K562 (cell line): Measurements from ENCODE around the gene EFCC1. TPM values are rescaled to one million over a fixed set of nuclear protein-coding genes. Genes with fewer than 3 reads are reported as not detected.
A peak's percentile ranks its signal among the peaks of the same experiment; 100 is the strongest.

Source experiments
- ATAC-seq: fragments of 200-7000 bp; cut with Tn5 transposase; 3 replicates; pipeline ENCODE4 v1.9.1; 2020; ENCODE audit warnings: moderate library complexity
- BruUV-seq: library from RNA; stranded (reverse); fragments of 400-500 nt; replicated peaks from 2 replicates; lab custom pipeline; 2021; lab: Mats Ljungman, UMichigan
- CTCF ChIA-PET: fragments of 300-600 bp; formaldehyde crosslinking; extraction: SDS; loops from one replicate; lab custom pipeline; 2021; ENCODE audit warnings: low intra/inter-chr PET ratio; lab: Yijun Ruan, JAX
- POLR2A ChIA-PET: fragments of 300-600, 350-650 bp; sonication (Branson Sonifier 250); formaldehyde crosslinking; extraction: SDS; loops from one replicate; lab custom pipeline; 2021; ENCODE audit warnings: antibody characterized with exemption, inconsistent platforms; lab: Yijun Ruan, JAX
- DNase-seq, 4 experiments: peaks; one replicate each; pipeline versions ENCODE4 v3.0.0 to v3.0.0-alpha.2; 2011 to 2018; ENCODE audit warnings: low spot score in 3 of 4, mixed read lengths in 3 of 4; ENCODE audit errors: extremely low read depth in 1 of 4
- FAIRE-seq: peaks from 2 replicates; lab custom pipeline; 2011; peaks lifted over from hg19 to GRCh38; lab: Jason Lieb, UNC
- H2AFZ ChIP-seq: 2 replicates; pipeline ENCODE4 v1.6.0; 2011; ENCODE audit warnings: low read depth, low read length, control low read depth, inconsistent platforms
- H3K27ac ChIP-seq: fragments of 200-600 bp; 3 replicates; pipeline ENCODE4 v1.8.0; 2011; ENCODE audit warnings: low read depth, mild to moderate bottlenecking, control low read depth, inconsistent platforms, low read length, moderate library complexity, mixed read lengths; ENCODE audit errors: extremely low read depth
- H3K27me3 ChIP-seq, 2 experiments: fragments of 300-600 bp in 1 of 2; 2 replicates in 1 of 2; 3 replicates in 1 of 2; pipeline versions ENCODE4 v1.6.0 to v1.8.0; 2011; ENCODE audit warnings: inconsistent platforms in 2 of 2, low read length in 2 of 2, mild to moderate bottlenecking in 1 of 2, mixed read lengths in 1 of 2, moderate library complexity in 1 of 2; ENCODE audit not compliant: control insufficient read depth in 2 of 2, insufficient read depth in 2 of 2
- H3K36me3 ChIP-seq: fragments of 300-600 bp; 3 replicates; pipeline ENCODE4 v1.8.0; 2011; ENCODE audit warnings: mild to moderate bottlenecking, low read length, inconsistent platforms; ENCODE audit not compliant: control insufficient read depth, insufficient read depth
- H3K4me1 ChIP-seq, 2 experiments: fragments of 200-600 bp in 1 of 2; replicated peaks in 1 of 2; 2 replicates in 1 of 2; 3 replicates in 1 of 2; pipeline versions ENCODE4 v1.5.1 to v1.8.0; 2011; ENCODE audit warnings: inconsistent platforms in 2 of 2, low read length in 2 of 2, mild to moderate bottlenecking in 1 of 2, mixed read lengths in 1 of 2, moderate library complexity in 1 of 2; ENCODE audit not compliant: control insufficient read depth in 2 of 2, insufficient read depth in 2 of 2
- H3K4me2 ChIP-seq: 2 replicates; pipeline ENCODE4 v1.6.1; 2011; ENCODE audit warnings: low read length, control low read depth, inconsistent platforms, mixed read lengths; ENCODE audit not compliant: insufficient read depth
- H3K4me3 ChIP-seq: fragments of 200-600 bp; sonication (generic), shearing (Covaris generic); 2 replicates; pipeline ENCODE4 v1.5.1; 2016; ENCODE audit warnings: control low read depth, inconsistent platforms
- H3K79me2 ChIP-seq: fragments of 200-600 bp; 3 replicates; pipeline ENCODE4 v1.8.0; 2011; ENCODE audit warnings: low read length, inconsistent platforms; ENCODE audit not compliant: control insufficient read depth, insufficient read depth
- H3K9ac ChIP-seq, 2 experiments: 2 replicates each; pipeline versions ENCODE4 v1.6.0 to v1.6.1; 2011; ENCODE audit warnings: low read depth in 2 of 2, low read length in 2 of 2, control low read depth in 1 of 2, inconsistent platforms in 1 of 2, mild to moderate bottlenecking in 1 of 2, mixed read lengths in 1 of 2; ENCODE audit not compliant: insufficient read depth in 1 of 2
- H3K9me1 ChIP-seq: one replicate; pipeline ENCODE4 v1.6.0; 2011; ENCODE audit warnings: inconsistent platforms, mild to moderate bottlenecking, low read length, moderate library complexity; ENCODE audit not compliant: control insufficient read depth, insufficient read depth
- H3K9me3 ChIP-seq: replicated peaks from 2 replicates; pipeline ENCODE4 v1.5.1; 2011; ENCODE audit warnings: low read depth, low read length, inconsistent platforms; ENCODE audit not compliant: control insufficient read depth, insufficient read depth
- H4K20me1 ChIP-seq: replicated peaks from 2 replicates; pipeline ENCODE4 v1.6.1; 2011; ENCODE audit warnings: low read length, inconsistent platforms, mixed read lengths; ENCODE audit not compliant: control insufficient read depth, insufficient read depth
- BHLHE40 ChIP-seq: IDR thresholded peaks from 2 replicates; pipeline ENCODE4 v1.6.1; 2011; ENCODE audit warnings: low read length, improper control_type of control experiment
- CBX1 ChIP-seq: sonication (generic); IDR thresholded peaks from 2 replicates; pipeline ENCODE4 v1.6.1; 2016; ENCODE audit warnings: antibody characterized with exemption, low read depth, mild to moderate bottlenecking
- CTCF ChIP-seq, 3 experiments: IDR thresholded peaks in 2 of 3; conservative IDR thresholded peaks in 1 of 3; 2 replicates each; pipeline ENCODE4 v1.5.1; 2011 to 2012; ENCODE audit warnings: low read length in 3 of 3, mild to moderate bottlenecking in 3 of 3, control low read depth in 2 of 3, improper control_type of control experiment in 1 of 3, inconsistent platforms in 1 of 3, low read depth in 1 of 3, mixed read lengths in 1 of 3, moderate library complexity in 1 of 3; ENCODE audit not compliant: insufficient read depth in 2 of 3
- FOS ChIP-seq: IDR thresholded peaks from 3 replicates; pipeline ENCODE4 v1.6.1; 2011; ENCODE audit not compliant: insufficient read length; ENCODE audit errors: extremely low read depth
- RAD21 ChIP-seq, 2 experiments: fragments of 250-450 bp in 1 of 2; fragments of 450-650 bp in 1 of 2; sonication (Bioruptor Pico) in 1 of 2; formaldehyde crosslinking in 1 of 2; IDR thresholded peaks in 1 of 2; conservative IDR thresholded peaks in 1 of 2; 2 replicates each; pipeline versions ENCODE4 v1.4.0 to v1.8.0; 2020 to 2022; ENCODE audit warnings: mild to moderate bottlenecking in 2 of 2, moderate library complexity in 1 of 2
- WGBS: fragments of 100-300 bp; shearing (Covaris generic); methylation state at CpG from one replicate; pipeline ENCODE4 v1.1.6; 2016; ENCODE audit warnings: low coverage, mixed read lengths; ENCODE audit not compliant: insufficient coverage; ENCODE audit errors: missing lambda C conversion rate; 5-methylcytosine and 5-hydroxymethylcytosine counted together
- in situ Hi-C: fragments of 300-500 bp; cut with MboI; formaldehyde crosslinking; loops from 4 replicates; pipeline ENCODE4 v1.15.0; 2018; ENCODE audit warnings: inconsistent platforms, mixed read lengths
- intact Hi-C: fragments of 100-400 bp; cut with micrococcal nuclease; formaldehyde crosslinking; loops from 2 replicates; pipeline ENCODE4 v1.14.2; 2022
- polyA plus RNA-seq, 8 experiments: library from polyadenylated mRNA; depleted of rRNA in 4 of 8; stranded (reverse) in 5 of 8; unstranded in 3 of 8; fragments of >200 nt; fragmentation: Nextera tagmentation in 2 of 8; fragmentation: Illumina TruSeq in 1 of 8; extraction: Ambion mirVana in 2 of 8; extraction: Trizol in 1 of 8; gene quantifications; 2 replicates each; pipeline versions ENCODE4 v1.2.1 to v1.2.3, GENCODE V29; 2011 to 2014; ENCODE audit warnings: inconsistent platforms in 1 of 8, missing spikeins in 1 of 8
- total RNA-seq, 7 experiments: library from RNA; depleted of rRNA in 6 of 7; stranded (reverse); fragments of >200 nt in 6 of 7; fragmentation: Illumina TruSeq in 2 of 7; extraction: Trizol in 2 of 7; gene quantifications; 2 replicates each; pipeline versions ENCODE4 v1.2.1 to v1.2.3, GENCODE V29; 2011 to 2021; ENCODE audit warnings: low replicate concordance in 1 of 7
- TF ChIP-seq, protein P1 (sequence below), 2 experiments: fragments of 450-650 bp; formaldehyde crosslinking in 1 of 2; IDR thresholded peaks; 2 replicates each; pipeline versions ENCODE4 v1.4.0 to v1.6.1; 2014 to 2020; ENCODE audit warnings: mild to moderate bottlenecking in 2 of 2, borderline replicate concordance in 1 of 2, low read depth in 1 of 2

Gene EFCC1
- total and polyA plus RNA-seq, 9 of the 15 experiments (the other 6 are each of a cell fraction or from before 2014, with no cell fraction given), result not detected

GRCh38 chr3:129023909-129024308 lies 22.8 kb downstream of the EFCC1 start:
- no peak overlapping the region for H3K9ac ChIP-seq
- ATAC-seq (no peak), FAIRE-seq (no peak), DNase-seq (peak in 2 of 4 experiments; percentile 22 to 28)
- no peaks in the 10 kb centered on the region for H3K9me1 ChIP-seq
- in situ Hi-C loops (no loop called here), intact Hi-C loops (loop anchor here (10.0 kb wide), 1 partner anchor 61 kb away; no protein-coding TSS in a partner anchor)
- H3K9me3 ChIP-seq, result no peaks in the 10 kb centered on the region
- H2AFZ ChIP-seq, result no peak overlapping the region
- H3K4me2 ChIP-seq, result no peak overlapping the region
- 21% methylated on average over 2 of the region's 2 CpGs for WGBS
- H3K36me3 ChIP-seq, result no peaks in the 10 kb centered on the region
- H3K27me3 ChIP-seq, result no peaks in the 10 kb centered on the region
- BruUV-seq, result no TSS peak
- no peak overlapping the region for H3K4me3 ChIP-seq
- H3K4me1 ChIP-seq, result peaks cover 10 to 28% of the 10 kb centered on the region in 2 experiments; a peak in 4 of 5 replicates
- POLR2A ChIA-PET, result interaction anchor here (0.6 to 0.8 kb wide), 2 partner anchors 10 to 344 kb away, joined by 3 read pairs; no protein-coding TSS in a partner anchor
- H3K79me2 ChIP-seq, result no peaks in the 10 kb centered on the region
- peak in 2 of 3 experiments; percentile 28 to 33; a peak in 2 of 6 replicates for TF ChIP-seq CTCF (IDR thresholded peaks at IDR 0.05 in 2 of 3, conservative IDR thresholded peaks at IDR 0.05 in 1 of 3; ENCODE audit: insufficient read depth in 2 of 3, low read depth in 1 of 3, low read length in 3 of 3)
- peak in 1 of 2 experiments; percentile 27; a peak in 2 of 4 replicates for TF ChIP-seq RAD21 (CRISPR knock-in tag; conservative IDR thresholded peaks at IDR 0.05 in 1 of 2, IDR thresholded peaks at IDR 0.05 in 1 of 2)
- TF ChIP-seq, protein P1, sequence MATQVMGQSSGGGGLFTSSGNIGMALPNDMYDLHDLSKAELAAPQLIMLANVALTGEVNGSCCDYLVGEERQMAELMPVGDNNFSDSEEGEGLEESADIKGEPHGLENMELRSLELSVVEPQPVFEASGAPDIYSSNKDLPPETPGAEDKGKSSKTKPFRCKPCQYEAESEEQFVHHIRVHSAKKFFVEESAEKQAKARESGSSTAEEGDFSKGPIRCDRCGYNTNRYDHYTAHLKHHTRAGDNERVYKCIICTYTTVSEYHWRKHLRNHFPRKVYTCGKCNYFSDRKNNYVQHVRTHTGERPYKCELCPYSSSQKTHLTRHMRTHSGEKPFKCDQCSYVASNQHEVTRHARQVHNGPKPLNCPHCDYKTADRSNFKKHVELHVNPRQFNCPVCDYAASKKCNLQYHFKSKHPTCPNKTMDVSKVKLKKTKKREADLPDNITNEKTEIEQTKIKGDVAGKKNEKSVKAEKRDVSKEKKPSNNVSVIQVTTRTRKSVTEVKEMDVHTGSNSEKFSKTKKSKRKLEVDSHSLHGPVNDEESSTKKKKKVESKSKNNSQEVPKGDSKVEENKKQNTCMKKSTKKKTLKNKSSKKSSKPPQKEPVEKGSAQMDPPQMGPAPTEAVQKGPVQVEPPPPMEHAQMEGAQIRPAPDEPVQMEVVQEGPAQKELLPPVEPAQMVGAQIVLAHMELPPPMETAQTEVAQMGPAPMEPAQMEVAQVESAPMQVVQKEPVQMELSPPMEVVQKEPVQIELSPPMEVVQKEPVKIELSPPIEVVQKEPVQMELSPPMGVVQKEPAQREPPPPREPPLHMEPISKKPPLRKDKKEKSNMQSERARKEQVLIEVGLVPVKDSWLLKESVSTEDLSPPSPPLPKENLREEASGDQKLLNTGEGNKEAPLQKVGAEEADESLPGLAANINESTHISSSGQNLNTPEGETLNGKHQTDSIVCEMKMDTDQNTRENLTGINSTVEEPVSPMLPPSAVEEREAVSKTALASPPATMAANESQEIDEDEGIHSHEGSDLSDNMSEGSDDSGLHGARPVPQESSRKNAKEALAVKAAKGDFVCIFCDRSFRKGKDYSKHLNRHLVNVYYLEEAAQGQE (IDR thresholded peaks at IDR 0.05; ENCODE audit: borderline replicate concordance), result 0 out of 2 replicates have a peak, but pooled peaks have one; percentile 6
- TF ChIP-seq, protein P1 (CRISPR knock-in tag; IDR thresholded peaks at IDR 0.05; ENCODE audit: low read depth), result no peak
- TF ChIP-seq BHLHE40, result no peak
- TF ChIP-seq FOS, result no peak
- no peak for TF ChIP-seq CBX1
- no peak overlapping the region for H3K27ac ChIP-seq
- H4K20me1 ChIP-seq, result no peaks in the 10 kb centered on the region
- CTCF ChIA-PET, result no interaction called here
